HCT116 (cell line): Measurements from ENCODE around the gene TNRC18. TPM values are rescaled to one million over a fixed set of nuclear protein-coding genes. Genes with fewer than 3 reads are reported as not detected.

ENCODE experiments used
- ATAC-seq: fragments of 200-7000 bp; cut with Tn5 transposase; 2 replicates; pipeline ENCODE4 v1.9.1; 2020; ENCODE audit warnings: mild to moderate bottlenecking, moderate library complexity
- BruUV-seq: library from RNA; stranded (reverse); fragments of 400-500 nt; replicated peaks from 2 replicates; lab custom pipeline; 2021; lab: Mats Ljungman, UMichigan
- CTCF ChIA-PET: fragments of 300-600 bp; sonication (Branson Sonifier 250); formaldehyde crosslinking; loops from one replicate; lab custom pipeline; 2021; ENCODE audit warnings: antibody characterized with exemption; lab: Charles Lee
- POLR2A ChIA-PET: fragments of 300-600, 350-600 bp; sonication (Branson Sonifier 250); formaldehyde crosslinking; loops from one replicate; lab custom pipeline; 2021; ENCODE audit warnings: antibody characterized with exemption; lab: Charles Lee
- RAD21 ChIA-PET, 2 experiments: fragments of 300-600 bp; sonication (Branson Sonifier 250); formaldehyde crosslinking; loops; one replicate each; lab custom pipeline; 2023; ENCODE audit warnings: low total read pairs in 2 of 2; ENCODE audit not compliant: uncharacterized antibody in 2 of 2, unreplicated experiment in 2 of 2, low non-redundant PET in 1 of 2; lab: Charles Lee
- DNase-seq: peaks from one replicate; pipeline ENCODE4 v3.0.0-alpha.2; 2010; ENCODE audit warnings: low read depth, low spot score
- H2AFZ ChIP-seq: fragments of 200-600 bp; shearing (Covaris generic), sonication (generic); 2 replicates; pipeline ENCODE4 v1.6.1; 2017; ENCODE audit warnings: low read depth, mixed run types, mixed read lengths, antibody characterized with exemption, low read length; ENCODE audit not compliant: poor library complexity, severe bottlenecking
- H3K27ac ChIP-seq: 2 replicates; pipeline ENCODE4 v1.5.1; 2012; ENCODE audit warnings: low read depth, low read length
- H3K27me3 ChIP-seq: fragments of 200-600 bp; sonication (generic); 2 replicates; pipeline ENCODE4 v1.6.1; 2016; ENCODE audit warnings: mixed run types, low read length, mixed read lengths; ENCODE audit not compliant: insufficient read depth
- H3K36me3 ChIP-seq, 2 experiments: fragments of 200-500 bp in 1 of 2; fragments of 200-600 bp in 1 of 2; sonication (Bioruptor generic) in 1 of 2; sonication (generic) in 1 of 2; 2 replicates each; pipeline versions ENCODE4 v1.5.1 to v1.6.1; 2014 to 2016; ENCODE audit warnings: low read length in 2 of 2, inconsistent platforms in 1 of 2, mixed read lengths in 1 of 2, mixed run types in 1 of 2; ENCODE audit not compliant: insufficient read depth in 2 of 2, control insufficient read depth in 1 of 2
- H3K4me1 ChIP-seq, 2 experiments: fragments of 200-600 bp in 1 of 2; sonication (generic) in 1 of 2; 2 replicates each; pipeline versions ENCODE4 v1.5.1 to v1.6.1; 2012 to 2017; ENCODE audit warnings: low read length in 2 of 2, inconsistent platforms in 1 of 2, mild to moderate bottlenecking in 1 of 2, mixed read lengths in 1 of 2, mixed run types in 1 of 2, moderate library complexity in 1 of 2; ENCODE audit not compliant: insufficient read depth in 2 of 2, control insufficient read depth in 1 of 2
- H3K4me2 ChIP-seq: fragments of 200-600 bp; sonication (generic); 2 replicates; pipeline ENCODE4 v1.6.1; 2017; ENCODE audit warnings: mixed run types, low read length, mixed read lengths
- H3K4me3 ChIP-seq, 2 experiments: fragments of 200-600 bp in 1 of 2; sonication (generic) in 1 of 2; replicated peaks in 1 of 2; 2 replicates each; pipeline ENCODE4 v1.5.1; 2011 to 2016; ENCODE audit warnings: low read length in 2 of 2, control low read depth in 1 of 2, low read depth in 1 of 2, mild to moderate bottlenecking in 1 of 2, mixed read lengths in 1 of 2, mixed run types in 1 of 2
- H3K79me2 ChIP-seq: fragments of 200-600 bp; sonication (generic); 2 replicates; pipeline ENCODE4 v1.6.1; 2017; ENCODE audit warnings: mild to moderate bottlenecking, mixed run types, low read length, moderate library complexity, mixed read lengths; ENCODE audit not compliant: insufficient read depth
- H3K9ac ChIP-seq: fragments of 200-600 bp; sonication (generic); 2 replicates; pipeline ENCODE4 v1.6.1; 2016; ENCODE audit warnings: low read length, mixed read lengths
- H3K9me2 ChIP-seq: fragments of 200-600 bp; sonication (generic), shearing (Covaris generic); 2 replicates; pipeline ENCODE4 v1.6.1; 2017; ENCODE audit warnings: mixed run types, mild to moderate bottlenecking, moderate library complexity; ENCODE audit not compliant: insufficient read depth
- H3K9me3 ChIP-seq, 2 experiments: fragments of 200-500 bp in 1 of 2; fragments of 200-600 bp in 1 of 2; sonication (Bioruptor generic) in 1 of 2; sonication (generic) in 1 of 2; 2 replicates each; pipeline ENCODE4 v1.6.1; 2014 to 2017; ENCODE audit warnings: low read length in 2 of 2, mixed read lengths in 2 of 2, inconsistent platforms in 1 of 2, low read depth in 1 of 2, mild to moderate bottlenecking in 1 of 2, mixed run types in 1 of 2, moderate library complexity in 1 of 2; ENCODE audit not compliant: control insufficient read depth in 1 of 2, insufficient read depth in 1 of 2
- H4K20me1 ChIP-seq: fragments of 200-600 bp; sonication (generic), shearing (Covaris generic); 2 replicates; pipeline ENCODE4 v1.6.1; 2017; ENCODE audit warnings: mixed run types, mild to moderate bottlenecking, moderate library complexity; ENCODE audit not compliant: insufficient read depth
- CBX3 ChIP-seq: IDR thresholded peaks from 2 replicates; pipeline ENCODE4 v1.6.1; 2012; ENCODE audit warnings: low read depth
- CTCF ChIP-seq, 3 experiments: fragments of 200-600 bp in 1 of 3; sonication (generic) in 1 of 3; IDR thresholded peaks in 2 of 3; conservative IDR thresholded peaks in 1 of 3; 2 replicates each; pipeline ENCODE4 v1.5.1; 2012 to 2017; ENCODE audit warnings: low read depth in 2 of 3, low read length in 2 of 3, antibody characterized with exemption in 1 of 3, borderline replicate concordance in 1 of 3, control low read depth in 1 of 3, mild to moderate bottlenecking in 1 of 3, mixed read lengths in 1 of 3, mixed run types in 1 of 3, moderate library complexity in 1 of 3; ENCODE audit not compliant: insufficient read depth in 1 of 3
- EGR1 ChIP-seq: IDR thresholded peaks from 2 replicates; pipeline ENCODE4 v1.6.1; 2012; ENCODE audit warnings: low read depth
- ELF1 ChIP-seq: IDR thresholded peaks from 2 replicates; pipeline ENCODE4 v1.6.1; 2012; ENCODE audit warnings: low read depth, borderline replicate concordance
- EZH2 ChIP-seq: fragments of 200-600 bp; sonication (generic); IDR thresholded peaks from 2 replicates; pipeline ENCODE4 v1.6.1; 2017; ENCODE audit warnings: antibody characterized with exemption, mixed run types
- EZH2phosphoT487 ChIP-seq: fragments of 200-600 bp; IDR thresholded peaks from 2 replicates; pipeline ENCODE4 v1.6.1; 2018; ENCODE audit warnings: antibody characterized with exemption, borderline replicate concordance
- FOSL1 ChIP-seq: IDR thresholded peaks from 2 replicates; pipeline ENCODE4 v1.6.1; 2012; ENCODE audit warnings: low read depth
- MAX ChIP-seq: IDR thresholded peaks from 2 replicates; pipeline ENCODE4 v1.6.1; 2012
- POLR2A ChIP-seq: IDR thresholded peaks from 2 replicates; pipeline ENCODE4 v1.7.0; 2011; ENCODE audit warnings: borderline replicate concordance; ENCODE audit not compliant: insufficient read depth, insufficient read length; ENCODE audit errors: extremely low read depth
- SIN3A ChIP-seq: IDR thresholded peaks from 2 replicates; pipeline ENCODE4 v1.6.1; 2012; ENCODE audit warnings: low read depth
- TCF7L2 ChIP-seq: IDR thresholded peaks from 2 replicates; pipeline ENCODE4 v1.7.0; 2011; ENCODE audit warnings: borderline replicate concordance, inconsistent platforms; ENCODE audit not compliant: insufficient read depth, insufficient read length; ENCODE audit errors: extremely low read depth
- ZFX ChIP-seq: fragments of 450-650 bp; IDR thresholded peaks from 2 replicates; pipeline ENCODE4 v1.6.1; 2017
- intact Hi-C: fragments of 100-400 bp; cut with micrococcal nuclease; formaldehyde crosslinking; loops from 2 replicates; pipeline ENCODE4 v1.10.0; 2022
- total RNA-seq: library from RNA; stranded (reverse); gene quantifications from one replicate; pipeline ENCODE4 v1.2.1, GENCODE V29; 2021; ENCODE audit not compliant: unreplicated experiment
- TF ChIP-seq, protein P1 (sequence below): IDR thresholded peaks from 2 replicates; pipeline ENCODE4 v1.6.1; 2012; ENCODE audit warnings: low read depth

The TNRC18 gene
- total RNA-seq, 1 experiment from 2014 or later: 101 TPM

DNA sequence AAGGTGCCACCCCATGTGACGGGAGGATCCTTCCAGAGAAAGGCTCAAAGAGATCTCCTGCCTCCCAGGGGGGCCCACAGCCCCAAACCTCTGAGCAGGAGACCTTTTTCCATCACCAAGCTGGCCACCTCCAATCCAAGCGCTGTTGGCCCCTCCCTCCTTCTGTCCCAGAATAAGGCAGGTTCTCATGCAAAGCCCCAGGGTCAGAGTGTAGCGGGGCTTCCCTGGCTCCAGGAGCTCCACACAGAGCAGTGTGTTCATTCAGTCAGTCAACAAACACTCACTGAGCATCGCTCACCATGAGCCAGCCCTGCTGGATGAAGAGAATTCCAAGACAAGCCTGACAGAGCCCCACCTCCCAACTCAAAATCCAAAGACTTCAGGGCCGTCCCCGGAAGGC is 39.0 kb downstream of the TNRC18 start:
- intact Hi-C loops: no loop called here
- Histone ChIP-seq H3K9ac (no peak overlapping the region), H3K4me2 (no peak overlapping the region), H3K27ac (no peak overlapping the region; the same call in 1 of the 2 replicates), H3K9me3 (no peaks in the 10 kb centered on the region), H3K79me2 (peaks cover 71% of the 10 kb centered on the region), H3K36me3 (peaks cover 4 to 18% of the 10 kb centered on the region in 2 experiments; a peak in 2 of 4 replicates), H3K4me3 (no peak overlapping the region), H3K9me2 (no peaks in the 10 kb centered on the region), H3K4me1 (no peaks in the 10 kb centered on the region), H2AFZ (no peak overlapping the region), H4K20me1 (no peaks in the 10 kb centered on the region), H3K27me3 (no peaks in the 10 kb centered on the region)
- ATAC-seq: no peak
- ChIA-PET POLR2A (no interaction called here), RAD21 (no interaction called here), CTCF (no interaction called here)
- no TSS peak for BruUV-seq
- DNase-seq: no peak
- no peak for TF ChIP-seq TCF7L2
- TF ChIP-seq MAX: no peak
- TF ChIP-seq, protein P1, sequence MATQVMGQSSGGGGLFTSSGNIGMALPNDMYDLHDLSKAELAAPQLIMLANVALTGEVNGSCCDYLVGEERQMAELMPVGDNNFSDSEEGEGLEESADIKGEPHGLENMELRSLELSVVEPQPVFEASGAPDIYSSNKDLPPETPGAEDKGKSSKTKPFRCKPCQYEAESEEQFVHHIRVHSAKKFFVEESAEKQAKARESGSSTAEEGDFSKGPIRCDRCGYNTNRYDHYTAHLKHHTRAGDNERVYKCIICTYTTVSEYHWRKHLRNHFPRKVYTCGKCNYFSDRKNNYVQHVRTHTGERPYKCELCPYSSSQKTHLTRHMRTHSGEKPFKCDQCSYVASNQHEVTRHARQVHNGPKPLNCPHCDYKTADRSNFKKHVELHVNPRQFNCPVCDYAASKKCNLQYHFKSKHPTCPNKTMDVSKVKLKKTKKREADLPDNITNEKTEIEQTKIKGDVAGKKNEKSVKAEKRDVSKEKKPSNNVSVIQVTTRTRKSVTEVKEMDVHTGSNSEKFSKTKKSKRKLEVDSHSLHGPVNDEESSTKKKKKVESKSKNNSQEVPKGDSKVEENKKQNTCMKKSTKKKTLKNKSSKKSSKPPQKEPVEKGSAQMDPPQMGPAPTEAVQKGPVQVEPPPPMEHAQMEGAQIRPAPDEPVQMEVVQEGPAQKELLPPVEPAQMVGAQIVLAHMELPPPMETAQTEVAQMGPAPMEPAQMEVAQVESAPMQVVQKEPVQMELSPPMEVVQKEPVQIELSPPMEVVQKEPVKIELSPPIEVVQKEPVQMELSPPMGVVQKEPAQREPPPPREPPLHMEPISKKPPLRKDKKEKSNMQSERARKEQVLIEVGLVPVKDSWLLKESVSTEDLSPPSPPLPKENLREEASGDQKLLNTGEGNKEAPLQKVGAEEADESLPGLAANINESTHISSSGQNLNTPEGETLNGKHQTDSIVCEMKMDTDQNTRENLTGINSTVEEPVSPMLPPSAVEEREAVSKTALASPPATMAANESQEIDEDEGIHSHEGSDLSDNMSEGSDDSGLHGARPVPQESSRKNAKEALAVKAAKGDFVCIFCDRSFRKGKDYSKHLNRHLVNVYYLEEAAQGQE: no peak
- no peak for TF ChIP-seq EZH2phosphoT487
- TF ChIP-seq CBX3: no peak
- TF ChIP-seq POLR2A: no peak
- no peak for TF ChIP-seq SIN3A
- no peak for TF ChIP-seq FOSL1
- TF ChIP-seq EGR1: no peak
- no peak for TF ChIP-seq ELF1
- no peak for TF ChIP-seq CTCF (IDR thresholded peaks at IDR 0.05 in 2 of 3, conservative IDR thresholded peaks at IDR 0.05 in 1 of 3; ENCODE audit: borderline replicate concordance in 1 of 3, insufficient read depth in 1 of 3, low read depth in 2 of 3, low read length in 2 of 3)
- no peak for TF ChIP-seq ZFX
- no peak for TF ChIP-seq EZH2
